Activated T-cell treated with anti-CD3 and anti-CD28 coated beads, Interleukin-2, amount 50 U/mL, for 72 hours (primary cell): Measurements from ENCODE around the gene DPCD. TPM values are rescaled to one million over a fixed set of nuclear protein-coding genes. Genes with fewer than 3 reads are reported as not detected.

Source experiments
- ATAC-seq, 2 donors: fragments of 150-1000 bp; cut with Tn5 transposase; replicated peaks in 1 of 2; 2 replicates each; pipeline ENCODE4 v1.10.0; 2021; ENCODE audit warnings: moderate library complexity in 2 of 2, mild to moderate bottlenecking in 1 of 2
- DNase-seq, 2 donors: peaks; one replicate each; pipeline ENCODE4 v3.0.0; 2021 to 2022; ENCODE audit warnings: mixed read lengths in 1 of 2
- H3K27ac Mint-ChIP-seq: one replicate; pipeline ENCODE4 v1.8.0; 2022; ENCODE audit warnings: mild to moderate bottlenecking, moderate library complexity, mixed read lengths
- H3K27me3 Mint-ChIP-seq: one replicate; pipeline ENCODE4 v1.8.0; 2022; ENCODE audit warnings: low read depth, mixed read lengths
- H3K36me3 Mint-ChIP-seq, 2 donors: one replicate each; pipeline ENCODE4 v1.8.0; 2022; ENCODE audit warnings: mixed read lengths in 2 of 2, mild to moderate bottlenecking in 1 of 2; ENCODE audit not compliant: insufficient read depth in 2 of 2
- H3K4me1 Mint-ChIP-seq: one replicate; pipeline ENCODE4 v1.8.0; 2022; ENCODE audit warnings: low read depth, mixed read lengths
- H3K4me3 Mint-ChIP-seq, 2 donors: one replicate each; pipeline ENCODE4 v1.8.0; 2022; ENCODE audit warnings: mild to moderate bottlenecking in 2 of 2, mixed read lengths in 2 of 2, moderate library complexity in 2 of 2
- H3K9me3 Mint-ChIP-seq, 2 donors: one replicate each; pipeline ENCODE4 v1.8.0; 2022; ENCODE audit warnings: mixed read lengths in 2 of 2
- total RNA-seq, 2 donors: library from RNA; stranded (reverse); gene quantifications; one replicate each; pipeline ENCODE4 v1.2.3, GENCODE V29; 2022

The DPCD gene
- total RNA-seq, 2 donors from 2014 or later = 4.5 to 4.7 TPM

DNA sequence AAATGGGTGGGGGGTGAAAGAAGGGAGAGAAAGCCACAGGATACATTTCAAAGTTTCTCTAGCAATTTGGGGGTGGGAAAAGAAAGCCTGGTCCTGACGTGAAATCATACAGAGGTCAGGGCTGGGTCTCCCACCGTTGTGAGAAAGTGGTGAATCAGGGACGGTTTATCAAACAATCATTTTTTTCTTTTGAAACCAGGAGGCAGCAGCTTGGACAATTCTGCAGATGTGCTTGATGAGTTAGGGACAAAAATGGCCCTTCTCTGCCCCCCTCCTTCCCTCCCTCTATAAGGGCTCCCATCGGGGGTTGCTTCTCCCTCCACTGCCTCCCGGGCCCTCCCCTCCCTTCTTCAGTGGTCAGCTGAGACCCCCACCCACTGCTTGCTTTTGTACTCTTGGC, 63.2 kb downstream of the DPCD start:
- Mint-ChIP-seq H3K4me1 (peaks cover 6% of the 10 kb centered on the region), H3K27ac (no peak overlapping the region), H3K4me3 (no peak overlapping the region), H3K36me3 (peaks cover 2 to 13% of the 10 kb centered on the region in 2 donors), H3K27me3 (no peaks in the 10 kb centered on the region), H3K9me3 (no peaks in the 10 kb centered on the region)
- no peak for DNase-seq
- ATAC-seq = no peak

DNA sequence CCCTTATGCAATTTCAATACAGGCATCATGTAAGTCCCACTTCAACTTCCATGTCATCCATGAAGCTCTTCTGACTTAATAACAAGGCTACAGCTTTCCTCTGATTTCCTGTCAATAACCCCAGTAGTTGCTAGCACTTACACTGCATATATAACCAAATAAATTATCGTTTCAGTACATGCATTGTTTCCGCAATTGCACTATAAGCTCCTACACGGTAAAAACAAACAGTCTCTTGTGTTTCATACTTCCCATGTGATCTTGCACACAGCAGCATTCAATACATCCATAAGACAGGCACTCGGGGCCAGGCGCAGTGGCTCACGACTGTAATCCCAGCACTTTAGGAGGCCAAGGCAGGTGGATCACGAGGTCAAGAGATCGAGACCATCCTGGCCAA, 65.4 kb downstream of the DPCD start:
- H3K36me3 Mint-ChIP-seq = peaks cover 4 to 9% of the 10 kb centered on the region in 2 donors
- H3K27ac Mint-ChIP-seq = no peak overlapping the region
- H3K27me3 Mint-ChIP-seq = no peaks in the 10 kb centered on the region
- H3K4me1 Mint-ChIP-seq = peaks cover 6% of the 10 kb centered on the region
- H3K9me3 Mint-ChIP-seq = no peaks in the 10 kb centered on the region
- no peak overlapping the region for H3K4me3 Mint-ChIP-seq
- ATAC-seq (no peak), DNase-seq (no peak)

DNA sequence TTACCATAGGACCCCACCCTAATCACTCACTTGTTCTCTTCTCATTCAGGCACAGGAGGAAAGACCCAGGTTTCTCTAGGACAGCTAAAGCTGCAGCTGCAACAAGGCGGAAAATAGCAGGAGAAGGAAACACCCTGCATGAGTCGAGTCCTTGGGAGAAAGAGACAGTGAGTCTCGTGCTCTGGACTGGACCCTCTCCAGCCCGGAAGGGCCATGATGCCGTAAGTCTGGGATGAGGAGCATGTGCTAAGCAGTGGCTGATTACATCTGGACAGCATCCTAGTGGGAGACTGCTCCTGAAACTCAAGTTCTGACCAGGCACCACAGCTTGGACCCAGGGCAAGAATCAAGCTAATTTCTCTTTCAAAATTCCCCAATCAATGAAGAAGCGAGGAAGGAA, 67.4 kb downstream of the DPCD start:
- Mint-ChIP-seq H3K9me3 (no peaks in the 10 kb centered on the region), H3K4me1 (peaks cover 6% of the 10 kb centered on the region), H3K36me3 (peaks cover 4 to 6% of the 10 kb centered on the region in 2 donors), H3K27ac (no peak overlapping the region), H3K27me3 (no peaks in the 10 kb centered on the region), H3K4me3 (no peak overlapping the region)
- no peak for DNase-seq
- ATAC-seq = no peak

DNA sequence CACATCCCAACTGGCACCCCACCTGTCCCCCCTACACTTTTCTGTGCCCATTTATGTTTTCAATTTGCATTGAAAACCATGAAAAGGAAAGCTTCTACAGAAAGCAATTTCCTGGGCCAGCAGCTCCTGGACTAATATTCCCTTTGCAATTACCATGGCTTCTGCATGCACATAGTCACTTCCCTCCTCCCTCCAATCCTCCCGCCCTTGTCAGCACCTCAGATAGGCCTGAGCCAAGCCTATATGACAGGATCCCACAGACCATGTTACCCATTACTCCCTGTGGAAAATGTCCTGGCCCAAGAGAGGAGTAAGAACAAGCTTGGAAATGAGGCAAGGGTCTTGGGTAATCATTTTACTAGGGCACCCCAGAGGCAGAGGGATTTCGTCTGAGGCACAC, 68.8 kb downstream of the DPCD start:
- Mint-ChIP-seq H3K4me3 (no peak overlapping the region), H3K27ac (no peak overlapping the region), H3K27me3 (no peaks in the 10 kb centered on the region), H3K4me1 (peaks cover 6% of the 10 kb centered on the region), H3K36me3 (peaks cover 4 to 6% of the 10 kb centered on the region in 2 donors), H3K9me3 (no peaks in the 10 kb centered on the region)
- ATAC-seq = no peak
- no peak for DNase-seq

DNA sequence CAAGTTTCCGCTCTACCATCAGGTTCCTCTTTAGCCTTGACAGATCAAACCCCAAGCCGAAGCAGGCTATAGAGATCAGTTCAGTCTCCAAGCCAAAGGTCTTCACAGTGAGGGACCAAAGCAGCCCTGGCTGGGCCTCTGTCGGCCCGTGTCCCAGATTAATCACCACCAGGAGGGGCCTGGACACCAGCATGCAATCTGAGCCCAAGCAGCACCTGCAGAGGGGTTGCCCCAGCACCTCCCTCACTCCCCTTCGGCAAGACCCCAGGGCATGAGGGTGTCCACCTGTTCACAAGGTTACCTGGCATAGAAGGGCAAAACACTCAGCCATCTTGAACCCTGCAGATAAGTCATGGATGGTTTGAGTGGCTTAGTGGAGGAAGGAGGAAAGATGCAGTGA, 70.9 kb downstream of the DPCD start:
- Mint-ChIP-seq H3K36me3 (peaks cover 4 to 9% of the 10 kb centered on the region in 2 donors), H3K4me1 (peaks cover 6% of the 10 kb centered on the region), H3K27ac (no peak overlapping the region), H3K27me3 (no peaks in the 10 kb centered on the region), H3K9me3 (no peaks in the 10 kb centered on the region), H3K4me3 (no peak overlapping the region)
- ATAC-seq (no peak), DNase-seq (no peak)

Other genes starting within 250 kb of the DPCD start
- 10 to 100 TPM; 21.8 to 31.5 TPM for gene BTRC, start 234.2 kb upstream of the DPCD start, total RNA-seq
- 10 to 100 TPM; 34.8 to 38.0 TPM for gene POLL, start 64 bp upstream of the DPCD start, total RNA-seq
- 10 to 100 TPM; 64.4 to 64.6 TPM for gene FBXW4, start 106.8 kb downstream of the DPCD start, total RNA-seq
- gene FGF8, start 187.8 kb downstream of the DPCD start, total RNA-seq = under 1 TPM; 0.43 to 0.49 TPM
- gene NPM3, start 195.1 kb downstream of the DPCD start, total RNA-seq = 100 to 1,000 TPM in 1 of 2 donors, 10 to 100 TPM in 1; 94.5 to 113 TPM
- 100 to 1,000 TPM; 165 to 170 TPM for gene OGA, start 230.1 kb downstream of the DPCD start, total RNA-seq